ENCODE results near the gene RPL41. TPM values are rescaled to one million over a fixed set of nuclear protein-coding genes. Genes with fewer than 3 reads are reported as not detected.
A peak's percentile ranks its signal among the peaks of the same experiment; 100 is the strongest.
"Not testable (repeated sequence)": the region's sequence is repeated elsewhere in the genome, so short reads cannot be mapped to it uniquely, and the experiment has no call there.

The RPL41 gene
- polyA plus RNA-seq, 1 donor: 4,270 TPM

- DNase-seq: no peak
Measured at GRCh38 chr12:56097738-56098137, 18.7 kb upstream of the RPL41 start.

- DNase-seq: no peak
Measured at GRCh38 chr12:56098592-56098991, 17.8 kb upstream of the RPL41 start.

GRCh38 chr12:56099787-56100186, 16.6 kb upstream of the RPL41 start:
- DNase-seq: no peak

GRCh38 chr12:56101045-56101444, 15.4 kb upstream of the RPL41 start:
- DNase-seq: no peak

GRCh38 chr12:56102683-56103065, 13.8 kb upstream of the RPL41 start:
- no peak for DNase-seq

- no peak for DNase-seq
Measured at GRCh38 chr12:56103066-56103711, 13.2 kb upstream of the RPL41 start.

- no peak for DNase-seq
Measured at GRCh38 chr12:56103823-56104108, 12.7 kb upstream of the RPL41 start.

- DNase-seq: peak; percentile 99
Measured at GRCh38 chr12:56104109-56104814, 12.2 kb upstream of the RPL41 start, which contains the start of gene PA2G4. TSS of gene PA2G4 (plus strand) at chr12:56104559. CDS start at chr12:56104738, 179 bp downstream.

- no peak for DNase-seq
Measured at GRCh38 chr12:56104815-56105608, 11.4 kb upstream of the RPL41 start.

GRCh38 chr12:56105609-56105902, 10.9 kb upstream of the RPL41 start:
- no peak for DNase-seq

- no peak for DNase-seq
Measured at GRCh38 chr12:56107242-56107641, 9.2 kb upstream of the RPL41 start.

GRCh38 chr12:56110571-56110970, 5.9 kb upstream of the RPL41 start:
- DNase-seq: no peak

- no peak for DNase-seq
Measured at GRCh38 chr12:56114084-56114483, 2.3 kb upstream of the RPL41 start.

GRCh38 chr12:56115329-56115728, 1.1 kb upstream of the RPL41 start:
- no peak for DNase-seq

- not testable (repeated sequence) for DNase-seq
Measured at GRCh38 chr12:56117082-56117706, 761 bp downstream of the RPL41 start.

- DNase-seq: peak; percentile 98
Measured at GRCh38 chr12:56117778-56118687, 1.6 kb downstream of the RPL41 start, which contains the start of gene ZC3H10. TSS of gene ZC3H10 (plus strand) at chr12:56118266. CDS start at chr12:56120563, 2,297 bp downstream.

- no peak for DNase-seq
Measured at GRCh38 chr12:56118688-56119357, 2.4 kb downstream of the RPL41 start.

GRCh38 chr12:56119361-56119796, 2.9 kb downstream of the RPL41 start:
- peak; percentile 88 for DNase-seq

GRCh38 chr12:56120158-56120846, 3.9 kb downstream of the RPL41 start:
- no peak for DNase-seq

GRCh38 chr12:56121204-56121870, 4.9 kb downstream of the RPL41 start:
- no peak for DNase-seq

All from left kidney (tissue), 2 donors.